ENCODE measurements around the gene CCNI. TPM values are rescaled to one million over a fixed set of nuclear protein-coding genes. Genes with fewer than 3 reads are reported as not detected.

Gene CCNI
- total and polyA plus RNA-seq, 2 of the 13 experiments (the other 11 are each of a cell fraction or from before 2014, with no cell fraction given): 43.5 to 122 TPM

DNA sequence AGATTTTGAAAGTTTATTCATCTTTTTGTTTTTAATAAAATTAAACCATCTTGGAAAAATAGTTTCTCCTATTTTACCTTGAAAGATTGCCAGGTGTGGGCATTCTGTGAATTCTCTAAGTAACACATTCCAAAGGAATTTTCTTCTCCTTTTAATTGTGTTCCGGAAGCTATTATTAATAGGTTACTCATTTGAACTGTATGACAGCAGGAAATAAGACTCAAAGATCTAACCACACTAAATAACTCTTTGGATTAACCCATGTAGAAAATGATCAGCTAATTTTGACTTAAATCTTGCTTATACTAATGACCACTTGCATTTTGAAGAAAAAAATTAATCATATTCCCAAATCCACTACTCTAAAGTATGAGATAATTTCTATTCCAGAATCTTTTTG, 17.6 kb upstream of the CCNI start:
- in situ Hi-C loops (cut with HindIII; ENCODE audit: extremely low pct_ligation_motif_present, low pct_unique_long_range_greater_than_20kb) (no loop called here), intact Hi-C loops (cut with micrococcal nuclease; ENCODE audit: unreplicated experiment) (no loop called here)
- Histone ChIP-seq H3K9me3 (ENCODE audit: low read length) (no peaks in the 10 kb centered on the region), H4K20me1 (ENCODE audit: insufficient read depth, low read length) (no peaks in the 10 kb centered on the region), H3K36me3 (replicated peaks in 1 of 2; ENCODE audit: control insufficient read depth in 1 of 2, insufficient read depth in 2 of 2, low read length in 2 of 2) (no peaks in the 10 kb centered on the region), H3K9ac (ENCODE audit: insufficient read depth, low read depth, low read length) (no peak overlapping the region), H3K27ac (ENCODE audit: extremely low read length, insufficient read depth, low read length) (no peak overlapping the region), H3K4me2 (ENCODE audit: low read depth, low read length) (no peak overlapping the region), H3K4me3 (replicated peaks in 1 of 3; ENCODE audit: insufficient read depth in 1 of 3, low read depth in 2 of 3, low read length in 3 of 3) (no peak overlapping the region), H2AFZ (ENCODE audit: low read length) (no peak overlapping the region), H3K79me2 (ENCODE audit: insufficient read depth, low read length) (no peaks in the 10 kb centered on the region), H3K27me3 (ENCODE audit: control insufficient read depth in 1 of 2, insufficient read depth in 2 of 2, low read length in 2 of 2) (no peaks in the 10 kb centered on the region), H3K4me1 (ENCODE audit: insufficient read depth, low read length) (no peaks in the 10 kb centered on the region)
- no TSS peak for BruUV-seq (replicated peaks)
- no peak for ATAC-seq
- no peak for DNase-seq (ENCODE audit: low spot score)
- TF ChIP-seq RFX1 (IDR thresholded peaks at IDR 0.05) (no peak), HNRNPH1 (optimal IDR thresholded peaks at IDR 0.05; ENCODE audit: low read depth, low read length) (no peak), CCDC6 (CRISPR knock-in tag; IDR thresholded peaks at IDR 0.05) (no peak), GRHL1 (CRISPR knock-in tag; conservative IDR thresholded peaks at IDR 0.05) (no peak), MXI1 (IDR thresholded peaks at IDR 0.05; ENCODE audit: borderline replicate concordance, low read depth, low read length) (no peak), ZNF383 (CRISPR knock-in tag; IDR thresholded peaks at IDR 0.05; ENCODE audit: borderline replicate concordance) (no peak), AHDC1 (CRISPR knock-in tag; IDR thresholded peaks at IDR 0.05; ENCODE audit: borderline replicate concordance) (no peak), NR2F2 (IDR thresholded peaks at IDR 0.05; ENCODE audit: borderline replicate concordance, low read depth) (no peak), HOXD1 (CRISPR knock-in tag; IDR thresholded peaks at IDR 0.05) (no peak), NFKB2 (CRISPR knock-in tag; IDR thresholded peaks at IDR 0.05; ENCODE audit: borderline replicate concordance) (no peak), ZNF572 (CRISPR knock-in tag; IDR thresholded peaks at IDR 0.05) (no peak), ZBTB20 (CRISPR knock-in tag; IDR thresholded peaks at IDR 0.05; ENCODE audit: borderline replicate concordance, low read depth) (no peak), RAD51 (IDR thresholded peaks at IDR 0.05; ENCODE audit: borderline replicate concordance) (no peak), MNT (IDR thresholded peaks at IDR 0.05) (no peak), ZNF878 (CRISPR knock-in tag; IDR thresholded peaks at IDR 0.05) (no peak)
- WGBS (ENCODE audit: low lambda C conversion rate): 90% methylated on average over 1 of the region's 1 CpG
- CTCF ChIA-PET (ENCODE audit: low intra/inter-chr PET ratio, low total read pairs): no interaction called here
- no peak for FAIRE-seq
- POLR2A ChIA-PET: no interaction called here
